ENCODE data around the gene ITGA4.

DNA sequence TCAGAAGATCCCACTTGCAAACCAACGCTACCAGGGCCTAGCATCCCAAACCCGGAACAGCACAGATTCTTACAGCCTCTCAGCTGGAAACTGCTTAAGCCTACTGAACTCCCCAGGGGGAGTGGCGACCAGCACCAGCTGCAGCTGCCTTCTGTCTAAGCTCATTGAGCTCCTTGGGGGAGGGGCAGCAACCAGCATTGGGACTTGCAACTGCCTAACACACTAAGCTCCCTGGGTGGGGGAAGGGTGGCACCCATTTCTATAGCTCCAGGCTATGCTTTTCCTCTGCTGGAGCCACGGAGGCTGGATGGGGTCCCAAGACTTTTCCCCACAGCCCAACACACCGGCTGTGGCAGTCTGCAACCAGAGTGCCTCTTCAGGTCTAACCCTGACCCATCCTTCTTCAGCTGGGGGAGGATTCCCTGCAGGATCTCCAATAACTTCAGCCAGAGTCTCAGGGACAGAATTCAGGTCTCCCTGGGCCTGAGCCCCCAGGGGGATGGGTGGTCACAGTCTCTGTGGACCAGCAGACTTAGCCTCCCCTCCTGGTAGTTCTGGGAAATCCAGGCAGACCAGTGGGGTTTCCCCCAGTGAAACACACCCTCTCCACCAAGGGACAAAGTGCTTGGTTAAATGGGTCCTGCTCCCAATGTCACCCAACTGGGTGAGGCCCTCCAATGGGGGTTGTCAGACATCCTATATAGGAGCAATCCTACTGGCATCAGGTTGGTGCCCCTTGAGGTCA, 45.9 kb upstream of the ITGA4 start:
- TF ChIP-seq, protein P1, sequence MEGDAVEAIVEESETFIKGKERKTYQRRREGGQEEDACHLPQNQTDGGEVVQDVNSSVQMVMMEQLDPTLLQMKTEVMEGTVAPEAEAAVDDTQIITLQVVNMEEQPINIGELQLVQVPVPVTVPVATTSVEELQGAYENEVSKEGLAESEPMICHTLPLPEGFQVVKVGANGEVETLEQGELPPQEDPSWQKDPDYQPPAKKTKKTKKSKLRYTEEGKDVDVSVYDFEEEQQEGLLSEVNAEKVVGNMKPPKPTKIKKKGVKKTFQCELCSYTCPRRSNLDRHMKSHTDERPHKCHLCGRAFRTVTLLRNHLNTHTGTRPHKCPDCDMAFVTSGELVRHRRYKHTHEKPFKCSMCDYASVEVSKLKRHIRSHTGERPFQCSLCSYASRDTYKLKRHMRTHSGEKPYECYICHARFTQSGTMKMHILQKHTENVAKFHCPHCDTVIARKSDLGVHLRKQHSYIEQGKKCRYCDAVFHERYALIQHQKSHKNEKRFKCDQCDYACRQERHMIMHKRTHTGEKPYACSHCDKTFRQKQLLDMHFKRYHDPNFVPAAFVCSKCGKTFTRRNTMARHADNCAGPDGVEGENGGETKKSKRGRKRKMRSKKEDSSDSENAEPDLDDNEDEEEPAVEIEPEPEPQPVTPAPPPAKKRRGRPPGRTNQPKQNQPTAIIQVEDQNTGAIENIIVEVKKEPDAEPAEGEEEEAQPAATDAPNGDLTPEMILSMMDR (conservative IDR thresholded peaks at IDR 0.05 in 1 of 2, IDR thresholded peaks at IDR 0.05 in 1 of 2; ENCODE audit: low read depth in 1 of 2, low read length in 2 of 2), result no peak
- TF ChIP-seq EZH2 (IDR thresholded peaks at IDR 0.05; ENCODE audit: low read length, missing control alignments), result no peak

Measured in fibroblast of lung (primary cell).